DND-41 (cell line): Measurements from ENCODE around the gene GPC3.

ENCODE experiments used
- EZH2 ChIP-seq: IDR thresholded peaks from 3 replicates; pipeline ENCODE4 v1.6.1; 2012; ENCODE audit warnings: borderline replicate concordance, low read depth, mild to moderate bottlenecking, moderate library complexity, low read length, inconsistent platforms; ENCODE audit not compliant: severe bottlenecking
- TF ChIP-seq, protein P1 (sequence below): IDR thresholded peaks from 2 replicates; pipeline ENCODE4 v1.5.1; 2012; ENCODE audit warnings: borderline replicate concordance, low read length, moderate library complexity, mild to moderate bottlenecking; ENCODE audit not compliant: poor library complexity, severe bottlenecking; ENCODE audit errors: extremely low read depth

GRCh38 chrX:133588827-133589226 is 396.6 kb downstream of the GPC3 start:
- no peak for TF ChIP-seq EZH2
- TF ChIP-seq, protein P1, sequence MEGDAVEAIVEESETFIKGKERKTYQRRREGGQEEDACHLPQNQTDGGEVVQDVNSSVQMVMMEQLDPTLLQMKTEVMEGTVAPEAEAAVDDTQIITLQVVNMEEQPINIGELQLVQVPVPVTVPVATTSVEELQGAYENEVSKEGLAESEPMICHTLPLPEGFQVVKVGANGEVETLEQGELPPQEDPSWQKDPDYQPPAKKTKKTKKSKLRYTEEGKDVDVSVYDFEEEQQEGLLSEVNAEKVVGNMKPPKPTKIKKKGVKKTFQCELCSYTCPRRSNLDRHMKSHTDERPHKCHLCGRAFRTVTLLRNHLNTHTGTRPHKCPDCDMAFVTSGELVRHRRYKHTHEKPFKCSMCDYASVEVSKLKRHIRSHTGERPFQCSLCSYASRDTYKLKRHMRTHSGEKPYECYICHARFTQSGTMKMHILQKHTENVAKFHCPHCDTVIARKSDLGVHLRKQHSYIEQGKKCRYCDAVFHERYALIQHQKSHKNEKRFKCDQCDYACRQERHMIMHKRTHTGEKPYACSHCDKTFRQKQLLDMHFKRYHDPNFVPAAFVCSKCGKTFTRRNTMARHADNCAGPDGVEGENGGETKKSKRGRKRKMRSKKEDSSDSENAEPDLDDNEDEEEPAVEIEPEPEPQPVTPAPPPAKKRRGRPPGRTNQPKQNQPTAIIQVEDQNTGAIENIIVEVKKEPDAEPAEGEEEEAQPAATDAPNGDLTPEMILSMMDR = no peak
